Kidney (tissue), 14 donors: ENCODE results near the gene ASB8. TPM values are rescaled to one million over a fixed set of nuclear protein-coding genes. Genes with fewer than 3 reads are reported as not detected.

Experiments
- DNase-seq, 5 donors: peaks; one replicate each; pipeline ENCODE4 v3.0.0-alpha.2; 2013 to 2020
- FAIRE-seq: peaks from 2 replicates; lab custom pipeline; 2012; peaks lifted over from hg19 to GRCh38; lab: Jason Lieb, UNC
- H3K27ac ChIP-seq, 2 donors: one replicate each; pipeline ENCODE4 v1.7.0; 2013; ENCODE audit warnings: low read depth in 2 of 2, low read length in 2 of 2, inconsistent platforms in 1 of 2
- H3K27me3 ChIP-seq: one replicate; pipeline ENCODE4 v1.7.1; 2013; ENCODE audit warnings: low read length, inconsistent platforms; ENCODE audit not compliant: control insufficient read depth, insufficient read depth
- H3K36me3 ChIP-seq, 3 donors: one replicate each; pipeline versions ENCODE4 v1.7.0 to v1.7.1; 2013; ENCODE audit warnings: low read length in 3 of 3, control low read depth in 1 of 3, inconsistent platforms in 1 of 3; ENCODE audit not compliant: insufficient read depth in 3 of 3, control insufficient read depth in 2 of 3
- H3K4me1 ChIP-seq, 3 donors: one replicate each; pipeline versions ENCODE4 v1.7.0 to v1.7.1; 2013; ENCODE audit warnings: low read length in 3 of 3, inconsistent platforms in 1 of 3, low read depth in 1 of 3; ENCODE audit not compliant: control insufficient read depth in 2 of 3, insufficient read depth in 2 of 3
- H3K4me3 ChIP-seq, 3 donors: one replicate each; pipeline versions ENCODE4 v1.7.0 to v1.8.1; 2013; ENCODE audit warnings: low read length in 3 of 3, control low read depth in 1 of 3, inconsistent platforms in 1 of 3
- H3K9ac ChIP-seq, 3 donors: one replicate each; pipeline versions ENCODE4 v1.7.0 to v1.7.1; 2013; ENCODE audit warnings: low read length in 3 of 3, control low read depth in 1 of 3, inconsistent platforms in 1 of 3
- H3K9me3 ChIP-seq, 3 donors: one replicate each; pipeline versions ENCODE4 v1.7.0 to v1.7.1; 2013; ENCODE audit warnings: low read length in 3 of 3, control low read depth in 1 of 3, inconsistent platforms in 1 of 3; ENCODE audit not compliant: control insufficient read depth in 2 of 3, insufficient read depth in 1 of 3
- intact Hi-C: fragments of 100-400 bp; cut with DNase I; formaldehyde crosslinking; loops from one replicate; pipeline ENCODE4 v1.11.1; 2022
- polyA plus RNA-seq: library from polyadenylated mRNA; stranded (reverse); fragments of 350-450 nt; fragmentation: Illumina TruSeq; extraction: RNeasy Lipid Tissue Mini Kit (QIAGEN cat#74804); gene quantifications from one replicate; pipeline ENCODE4 v1.2.3, GENCODE V29; 2014; ENCODE audit warnings: low read depth, low replicate concordance; ENCODE audit not compliant: insufficient read depth
- total RNA-seq: library from RNA; stranded (reverse); fragmentation: NEBNext Ultra II Directional; extraction: Animal tissue kit (Norgen Biotek cat#: 25700); gene quantifications from one replicate; pipeline ENCODE4 v1.2.1, GENCODE V29; 2021
- TF ChIP-seq, protein P1 (sequence below): IDR thresholded peaks from 3 replicates; pipeline ENCODE4 v1.5.1; 2012; ENCODE audit warnings: mild to moderate bottlenecking, moderate library complexity, borderline replicate concordance; ENCODE audit not compliant: insufficient read depth; ENCODE audit errors: extremely low read depth
- donor health status: control.
- donor health status: control.
- donor health status: control.
- donor health status: control.
- donor health status: control.
- donor health status: DM: yes; HTN: yes; CAD: no.
- donor health status: Normal renal cell carcinoma (clear cell type).

Gene ASB8
- total and polyA plus RNA-seq, 2 donors from 2014 or later, result 27.3 to 40.5 TPM

DNA sequence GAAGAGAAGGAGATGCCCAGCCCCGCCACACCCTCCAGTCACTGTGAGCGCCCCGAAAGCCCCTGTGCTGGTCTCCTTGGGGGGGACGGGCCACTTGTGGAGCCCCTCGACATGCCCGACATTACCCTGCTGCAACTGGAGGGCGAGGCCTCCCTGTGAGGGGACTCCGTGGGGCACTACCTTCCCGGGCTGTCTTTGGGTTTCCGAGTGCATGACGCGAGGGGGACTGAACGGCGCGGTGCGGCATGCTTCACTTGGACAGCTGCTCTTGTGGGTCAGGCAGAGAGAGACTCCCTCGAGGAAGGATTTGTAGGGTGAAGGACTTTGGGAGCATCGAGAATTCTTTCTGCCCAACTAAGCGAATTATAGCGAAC is 27.2 kb upstream of the ASB8 start:
- FAIRE-seq (no peak), DNase-seq (peak in 2 of 5 donors; percentile 19 to 50)
- H3K4me1 ChIP-seq, result peaks cover 0 to 13% (median 0%) of the 10 kb centered on the region in 3 donors
- H3K4me3 ChIP-seq, result no peak overlapping the region
- TF ChIP-seq, protein P1, sequence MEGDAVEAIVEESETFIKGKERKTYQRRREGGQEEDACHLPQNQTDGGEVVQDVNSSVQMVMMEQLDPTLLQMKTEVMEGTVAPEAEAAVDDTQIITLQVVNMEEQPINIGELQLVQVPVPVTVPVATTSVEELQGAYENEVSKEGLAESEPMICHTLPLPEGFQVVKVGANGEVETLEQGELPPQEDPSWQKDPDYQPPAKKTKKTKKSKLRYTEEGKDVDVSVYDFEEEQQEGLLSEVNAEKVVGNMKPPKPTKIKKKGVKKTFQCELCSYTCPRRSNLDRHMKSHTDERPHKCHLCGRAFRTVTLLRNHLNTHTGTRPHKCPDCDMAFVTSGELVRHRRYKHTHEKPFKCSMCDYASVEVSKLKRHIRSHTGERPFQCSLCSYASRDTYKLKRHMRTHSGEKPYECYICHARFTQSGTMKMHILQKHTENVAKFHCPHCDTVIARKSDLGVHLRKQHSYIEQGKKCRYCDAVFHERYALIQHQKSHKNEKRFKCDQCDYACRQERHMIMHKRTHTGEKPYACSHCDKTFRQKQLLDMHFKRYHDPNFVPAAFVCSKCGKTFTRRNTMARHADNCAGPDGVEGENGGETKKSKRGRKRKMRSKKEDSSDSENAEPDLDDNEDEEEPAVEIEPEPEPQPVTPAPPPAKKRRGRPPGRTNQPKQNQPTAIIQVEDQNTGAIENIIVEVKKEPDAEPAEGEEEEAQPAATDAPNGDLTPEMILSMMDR, result no peak
- no peak overlapping the region for H3K9ac ChIP-seq
- H3K27ac ChIP-seq, result no peak overlapping the region
- no peaks in the 10 kb centered on the region for H3K9me3 ChIP-seq
- intact Hi-C loops, result no loop called here
- no peaks in the 10 kb centered on the region for H3K36me3 ChIP-seq
- H3K27me3 ChIP-seq, result peaks cover 18% of the 10 kb centered on the region

DNA sequence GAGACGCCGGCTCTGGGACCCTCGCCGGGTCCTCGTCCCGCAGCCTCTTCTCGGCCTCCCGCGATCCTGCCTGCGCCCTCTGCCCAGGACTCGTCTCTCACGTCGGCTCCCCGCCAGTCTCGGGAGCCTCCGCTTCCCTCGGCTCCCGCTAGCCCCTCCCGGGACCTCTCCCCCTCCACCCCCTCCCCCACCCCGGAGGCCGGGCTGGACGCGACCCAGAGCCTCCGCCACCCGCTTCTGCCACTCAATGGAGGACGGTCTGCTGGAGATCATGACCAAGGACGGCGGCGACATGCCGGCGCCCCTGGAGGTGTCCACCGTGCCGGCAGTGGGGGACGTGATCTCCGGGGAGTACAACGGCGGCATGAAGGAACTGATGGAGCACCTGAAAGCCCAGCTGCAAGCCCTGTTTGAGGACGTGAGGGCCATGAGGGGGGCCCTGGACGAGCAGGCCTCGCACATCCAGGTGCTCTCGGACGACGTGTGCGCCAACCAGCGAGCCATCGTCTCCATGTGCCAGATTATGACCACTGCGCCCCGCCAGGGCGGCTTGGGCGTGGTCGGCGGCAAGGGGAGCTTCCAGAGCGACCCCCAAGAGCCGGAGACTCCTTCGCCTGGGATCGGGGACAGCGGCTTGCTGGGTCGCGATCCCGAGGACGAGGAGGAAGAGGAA is 26.7 kb upstream of the ASB8 start:
- Histone ChIP-seq H3K36me3 (no peaks in the 10 kb centered on the region), H3K4me3 (peak overlapping the region; percentile 61 to 78 (median 73)), H3K9ac (no peak overlapping the region), H3K9me3 (no peaks in the 10 kb centered on the region), H3K27me3 (peaks cover 18% of the 10 kb centered on the region), H3K27ac (no peak overlapping the region), H3K4me1 (peaks cover 0 to 13% (median 0%) of the 10 kb centered on the region in 3 donors)
- DNase-seq (peak in 1 of 5 donors; percentile 37), FAIRE-seq (no peak)
- intact Hi-C loops, result no loop called here
- TF ChIP-seq, protein P1, result no peak

DNA sequence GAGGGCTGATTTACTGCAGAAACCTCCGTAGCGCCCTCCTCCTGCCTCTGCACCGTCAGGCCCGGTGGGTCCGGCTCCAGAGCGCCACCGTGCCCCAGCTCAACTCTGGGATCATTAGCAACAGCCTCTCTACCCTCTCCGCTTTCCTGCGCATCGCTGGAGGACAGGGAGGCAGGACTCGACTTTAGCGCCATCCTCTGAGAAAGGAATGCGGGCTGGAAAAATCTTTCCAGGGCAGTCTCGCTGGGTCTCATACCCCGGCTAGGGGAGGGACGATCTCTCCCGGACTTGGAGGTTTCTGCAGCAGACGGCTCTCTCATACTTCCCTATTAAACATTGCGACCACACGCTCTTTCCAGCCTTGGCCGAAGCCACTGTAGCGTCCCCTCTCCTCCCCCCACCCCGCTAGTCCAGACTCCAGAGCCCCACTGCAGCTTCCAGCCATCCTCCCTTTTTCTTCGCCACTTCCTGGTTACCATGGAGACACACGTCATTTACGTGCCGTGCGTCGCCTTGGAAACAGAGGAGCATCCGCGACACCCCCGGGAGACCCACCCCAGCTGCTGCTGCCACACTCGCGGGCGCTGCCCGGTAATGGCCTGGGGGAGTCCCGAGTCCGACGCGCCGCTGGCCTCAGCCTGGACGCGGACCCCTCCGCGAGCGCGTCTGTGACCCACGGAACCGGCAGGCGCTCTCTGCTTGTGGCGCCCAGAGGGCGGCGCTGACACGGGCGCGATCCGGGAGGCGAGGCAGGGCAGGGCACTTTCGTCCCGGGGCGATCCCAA is 26.0 kb upstream of the ASB8 start, which contains the start of gene CCDC184:
CCDC184 (plus strand) TSS at position 554 of the 785 bp plus-strand sequence. CDS start 479 bp downstream, outside the sequence.
- peaks cover 18% of the 10 kb centered on the region for H3K27me3 ChIP-seq

More for the DNA sequence above, 26.0 kb upstream of the ASB8 start, which contains the start of gene CCDC184:
- DNase-seq (peak; percentile 79 to 93 (median 87)), FAIRE-seq (no peak)
- intact Hi-C loops, result no loop called here
- peak within 1 kb of the TSS; percentile 61 to 78 (median 73) for H3K4me3 ChIP-seq
- H3K27ac ChIP-seq, result no peak within 1 kb of the TSS
- TF ChIP-seq, protein P1, result no peak
- no peaks in the 10 kb centered on the region for H3K36me3 ChIP-seq
- H3K4me1 ChIP-seq, result peaks cover 0 to 13% (median 0%) of the 10 kb centered on the region in 3 donors
- no peaks in the 10 kb centered on the region for H3K9me3 ChIP-seq
- peak within 1 kb of the TSS in 2 of 3 donors; percentile 19 to 56 for H3K9ac ChIP-seq
